Testis (tissue), 3 donors: ENCODE data around the gene DCTPP1. TPM values are rescaled to one million over a fixed set of nuclear protein-coding genes. Genes with fewer than 3 reads are reported as not detected.

Experiments used
- DNase-seq: peaks from one replicate; pipeline ENCODE4 v3.0.0-alpha.2; 2019
- H3K27ac ChIP-seq, 2 donors: fragments of 200-600 bp; sonication (generic); one replicate each; pipeline ENCODE4 v1.5.1; 2019
- H3K27me3 ChIP-seq: fragments of 200-600 bp; sonication (generic); one replicate; pipeline ENCODE4 v1.5.1; 2019
- H3K36me3 ChIP-seq: fragments of 200-600 bp; sonication (generic); one replicate; pipeline ENCODE4 v1.5.1; 2017; ENCODE audit warnings: low read depth; ENCODE audit errors: missing control alignments
- H3K4me1 ChIP-seq: fragments of 200-600 bp; sonication (generic); one replicate; pipeline ENCODE4 v1.5.1; 2019
- H3K4me3 ChIP-seq, 2 donors: fragments of 200-600 bp; sonication (generic); one replicate each; pipeline ENCODE4 v1.5.1; 2017 to 2019
- H3K9me3 ChIP-seq: fragments of 200-600 bp; sonication (generic); one replicate; pipeline ENCODE4 v1.5.1; 2017
- POLR2A ChIP-seq: fragments of 450-650 bp; IDR thresholded peaks from one replicate; pipeline ENCODE4 v1.6.1; 2017; ENCODE audit warnings: antibody characterized with exemption, mild to moderate bottlenecking, moderate library complexity
- WGBS, 2 donors: methylation state at CpG; one replicate each; pipeline ENCODE4 v1.1.5; 2018; 5-methylcytosine and 5-hydroxymethylcytosine counted together
- intact Hi-C: fragments of 100-400 bp; cut with DNase I; formaldehyde crosslinking; loops from one replicate; pipeline ENCODE4 v1.15.1; 2023; ENCODE audit warnings: low total_unique reads
- polyA plus RNA-seq: library from polyadenylated mRNA; stranded (reverse); fragments of 350-450 nt; fragmentation: Illumina TruSeq; extraction: RNeasy Lipid Tissue Mini Kit (QIAGEN cat#74804); gene quantifications from one replicate; pipeline ENCODE4 v1.2.3, GENCODE V29; 2014; ENCODE audit warnings: low read depth, low replicate concordance; ENCODE audit not compliant: insufficient read depth
- total RNA-seq, 2 donors: library from RNA; depleted of rRNA; stranded (reverse); fragments of >200 nt; gene quantifications; one replicate each; pipeline ENCODE4 v1.2.3, GENCODE V29; 2016
- TF ChIP-seq, protein P1 (sequence below), 3 experiments: fragments of 450-650 bp in 2 of 3; fragments of 200-600 bp in 1 of 3; sonication (generic) in 1 of 3; IDR thresholded peaks; one replicate each; pipeline ENCODE4 v1.5.1; 2016 to 2019; ENCODE audit warnings: antibody characterized with exemption in 3 of 3, mild to moderate bottlenecking in 2 of 3, moderate library complexity in 1 of 3

Gene DCTPP1
- total and polyA plus RNA-seq, 3 donors from 2014 or later: 15.2 to 26.1 (median 23.6) TPM

DNA sequence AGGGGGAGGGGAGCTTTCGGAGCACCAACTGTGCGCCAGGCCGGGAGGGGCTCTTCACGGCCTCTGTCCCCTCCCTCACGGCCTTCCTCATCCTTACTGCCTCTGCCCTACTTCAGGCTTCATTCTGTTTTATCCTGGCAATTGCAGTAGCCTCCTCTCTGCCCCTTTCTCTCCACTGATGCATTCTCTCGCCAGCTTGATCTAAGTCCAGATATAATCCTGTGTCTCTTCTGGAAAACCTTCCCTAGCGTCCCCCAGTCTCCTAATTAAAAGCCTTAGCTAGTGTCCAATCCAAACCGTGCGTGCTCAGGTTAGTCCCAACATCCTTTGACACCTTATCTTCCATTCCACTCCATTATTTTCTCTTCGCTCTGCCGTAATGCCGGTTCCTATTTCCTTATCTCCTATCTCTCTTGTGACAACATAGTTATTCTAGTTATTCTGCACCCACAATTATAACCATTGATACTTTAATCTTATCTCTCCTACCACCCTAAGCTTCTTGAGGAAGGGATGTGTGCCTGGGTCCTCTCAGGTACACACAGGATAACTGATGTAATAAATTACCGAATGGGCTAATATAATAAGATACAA lies 33.7 kb downstream of the DCTPP1 start:
- intact Hi-C loops: no loop called here
- peaks cover 6% of the 10 kb centered on the region for H3K4me1 ChIP-seq
- peak overlapping the region in 1 of 2 donors; percentile 85 for H3K27ac ChIP-seq
- H3K27me3 ChIP-seq: no peaks in the 10 kb centered on the region
- DNase-seq: no peak
- 9 to 10% methylated on average over 13 of the region's 13 CpGs for WGBS, 2 donors
- TF ChIP-seq POLR2A: no peak
- H3K9me3 ChIP-seq: no peaks in the 10 kb centered on the region
- peak overlapping the region; percentile 63 to 85 for H3K4me3 ChIP-seq
- H3K36me3 ChIP-seq: no peaks in the 10 kb centered on the region

DNA sequence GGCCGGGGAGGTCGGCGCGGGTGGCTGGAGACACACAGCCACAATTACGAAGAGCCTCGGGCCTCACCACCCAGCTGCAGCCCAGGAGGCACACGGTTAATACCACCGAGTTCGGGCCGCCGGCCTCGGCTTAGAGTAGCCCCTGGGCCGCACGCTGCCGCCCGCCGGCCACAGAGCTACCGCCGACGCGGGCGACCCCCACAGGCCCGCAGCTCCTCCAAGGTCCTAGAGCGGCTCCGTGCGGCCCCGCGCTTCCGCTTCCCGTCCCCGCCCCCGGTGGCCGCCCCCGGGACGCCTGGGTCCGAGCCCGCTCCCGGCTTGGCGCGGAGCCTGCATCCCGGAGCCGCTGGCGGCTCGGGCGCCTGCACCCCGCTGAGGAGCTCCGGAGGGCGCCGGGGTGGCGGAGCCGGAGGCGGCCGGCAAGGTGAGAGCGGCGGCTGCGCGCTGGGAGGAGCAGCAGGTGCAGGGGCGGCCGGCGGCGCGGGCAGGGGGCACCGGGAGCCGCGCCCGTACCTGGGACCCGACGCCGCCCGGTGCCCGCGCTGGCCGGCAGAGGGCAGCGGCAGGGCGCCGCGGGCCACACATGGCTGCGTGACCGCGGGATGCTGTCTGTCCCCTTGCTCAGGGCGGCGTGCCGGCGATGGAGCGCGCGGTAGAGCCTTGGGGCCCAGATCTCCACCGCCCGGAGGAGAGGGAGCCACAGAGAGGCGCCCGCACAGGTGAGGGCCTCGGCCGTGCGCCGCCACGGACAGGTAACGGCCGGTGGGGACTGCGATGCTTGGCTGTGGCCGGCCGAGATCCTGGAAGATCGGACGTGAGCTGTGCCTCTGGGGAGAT lies 34.5 kb downstream of the DCTPP1 start, which contains the start of gene ZNF48:
Gene ZNF48, plus strand, starts transcription at position 266 of the 837 bp plus-strand sequence. Its CDS starts 375 bp downstream, at position 641.
- 0 to 1% methylated on average over 8 to 36 of the region's 103 CpGs for WGBS, 2 donors

DNA sequence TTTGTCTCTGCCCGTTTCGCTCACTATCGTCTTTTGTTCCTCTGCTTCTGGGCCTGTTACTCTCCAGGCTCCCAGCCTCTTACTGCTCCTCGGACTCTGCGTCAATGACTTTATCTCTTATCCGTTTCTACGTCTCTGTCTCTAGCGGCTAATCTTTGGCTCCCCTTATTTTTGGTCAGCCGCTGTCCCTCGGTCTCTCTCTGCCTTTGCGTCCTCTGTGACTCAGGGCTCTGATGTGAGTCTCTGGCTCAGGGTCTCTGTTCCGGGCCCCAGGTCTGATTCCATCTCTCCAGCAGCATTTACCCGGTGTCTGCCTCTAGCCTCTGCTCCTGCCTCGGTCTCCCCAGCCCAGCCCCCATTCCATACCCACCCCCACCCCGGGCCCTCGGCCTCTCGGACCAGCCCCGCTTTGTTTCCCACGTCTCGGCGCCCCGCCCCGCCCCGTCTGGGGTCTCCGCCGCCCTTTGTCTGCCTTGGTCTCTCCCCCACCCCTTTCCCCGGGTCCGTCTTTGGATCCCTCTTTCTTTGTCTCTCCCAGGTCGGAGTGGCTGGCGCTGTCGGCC lies 35.2 kb downstream of the DCTPP1 start:
- TF ChIP-seq, protein P1, sequence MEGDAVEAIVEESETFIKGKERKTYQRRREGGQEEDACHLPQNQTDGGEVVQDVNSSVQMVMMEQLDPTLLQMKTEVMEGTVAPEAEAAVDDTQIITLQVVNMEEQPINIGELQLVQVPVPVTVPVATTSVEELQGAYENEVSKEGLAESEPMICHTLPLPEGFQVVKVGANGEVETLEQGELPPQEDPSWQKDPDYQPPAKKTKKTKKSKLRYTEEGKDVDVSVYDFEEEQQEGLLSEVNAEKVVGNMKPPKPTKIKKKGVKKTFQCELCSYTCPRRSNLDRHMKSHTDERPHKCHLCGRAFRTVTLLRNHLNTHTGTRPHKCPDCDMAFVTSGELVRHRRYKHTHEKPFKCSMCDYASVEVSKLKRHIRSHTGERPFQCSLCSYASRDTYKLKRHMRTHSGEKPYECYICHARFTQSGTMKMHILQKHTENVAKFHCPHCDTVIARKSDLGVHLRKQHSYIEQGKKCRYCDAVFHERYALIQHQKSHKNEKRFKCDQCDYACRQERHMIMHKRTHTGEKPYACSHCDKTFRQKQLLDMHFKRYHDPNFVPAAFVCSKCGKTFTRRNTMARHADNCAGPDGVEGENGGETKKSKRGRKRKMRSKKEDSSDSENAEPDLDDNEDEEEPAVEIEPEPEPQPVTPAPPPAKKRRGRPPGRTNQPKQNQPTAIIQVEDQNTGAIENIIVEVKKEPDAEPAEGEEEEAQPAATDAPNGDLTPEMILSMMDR (IDR thresholded peaks at IDR 0.05): no peak
- TF ChIP-seq POLR2A: no peak
- H3K4me1 ChIP-seq: peaks cover 6% of the 10 kb centered on the region
- H3K9me3 ChIP-seq: no peaks in the 10 kb centered on the region
- no peak for DNase-seq
- WGBS, 2 donors: 1 to 2% methylated on average over 31 of the region's 31 CpGs
- peak overlapping the region; percentile 63 to 85 for H3K4me3 ChIP-seq
- no peaks in the 10 kb centered on the region for H3K27me3 ChIP-seq
- intact Hi-C loops: no loop called here
- H3K27ac ChIP-seq: peak overlapping the region; percentile 53 to 85
- H3K36me3 ChIP-seq: no peaks in the 10 kb centered on the region

More for the DNA sequence above, 34.5 kb downstream of the DCTPP1 start, which contains the start of gene ZNF48:
- peak within 1 kb of the TSS; percentile 53 to 85 for H3K27ac ChIP-seq
- no peak for TF ChIP-seq POLR2A
- TF ChIP-seq, protein P1 (IDR thresholded peaks at IDR 0.05): peak; percentile 6 to 23 (median 15)
- peak; percentile 91 for DNase-seq
- H3K36me3 ChIP-seq: no peaks in the 10 kb centered on the region
- no peaks in the 10 kb centered on the region for H3K27me3 ChIP-seq
- peaks cover 6% of the 10 kb centered on the region for H3K4me1 ChIP-seq
- peak within 1 kb of the TSS; percentile 63 to 85 for H3K4me3 ChIP-seq
- no peaks in the 10 kb centered on the region for H3K9me3 ChIP-seq
- intact Hi-C loops: no loop called here

DNA sequence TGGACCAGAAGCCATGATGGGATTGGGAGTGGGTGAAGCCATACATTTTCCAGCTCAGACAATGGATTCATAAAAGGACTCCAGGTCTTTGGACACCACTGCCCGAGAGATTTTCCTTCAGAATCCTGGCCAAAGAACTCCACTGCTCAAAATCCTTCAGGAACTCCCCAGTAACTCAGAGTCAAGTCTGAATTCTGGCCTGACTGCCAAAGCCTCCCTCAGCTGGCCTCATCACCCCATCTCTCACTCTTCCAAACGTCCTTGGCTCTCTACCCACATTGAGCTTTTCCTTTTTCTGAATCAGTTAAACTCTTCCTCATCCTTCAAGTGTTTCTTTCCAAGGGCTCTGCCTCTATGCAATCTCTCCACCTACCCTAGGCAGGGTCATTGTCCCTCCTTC lies 46.3 kb downstream of the DCTPP1 start:
- TF ChIP-seq, protein P1 (IDR thresholded peaks at IDR 0.05): no peak
- no peak for TF ChIP-seq POLR2A
- intact Hi-C loops: no loop called here
- DNase-seq: no peak
- no peaks in the 10 kb centered on the region for H3K9me3 ChIP-seq
- WGBS, 2 donors: 31 to 42% methylated on average over 2 of the region's 2 CpGs
- no peaks in the 10 kb centered on the region for H3K27me3 ChIP-seq
- no peak overlapping the region for H3K4me3 ChIP-seq
- H3K27ac ChIP-seq: no peak overlapping the region
- H3K36me3 ChIP-seq: no peaks in the 10 kb centered on the region
- peaks cover 6% of the 10 kb centered on the region for H3K4me1 ChIP-seq
